ENCODE results near the gene MET.

MET gene

DNA sequence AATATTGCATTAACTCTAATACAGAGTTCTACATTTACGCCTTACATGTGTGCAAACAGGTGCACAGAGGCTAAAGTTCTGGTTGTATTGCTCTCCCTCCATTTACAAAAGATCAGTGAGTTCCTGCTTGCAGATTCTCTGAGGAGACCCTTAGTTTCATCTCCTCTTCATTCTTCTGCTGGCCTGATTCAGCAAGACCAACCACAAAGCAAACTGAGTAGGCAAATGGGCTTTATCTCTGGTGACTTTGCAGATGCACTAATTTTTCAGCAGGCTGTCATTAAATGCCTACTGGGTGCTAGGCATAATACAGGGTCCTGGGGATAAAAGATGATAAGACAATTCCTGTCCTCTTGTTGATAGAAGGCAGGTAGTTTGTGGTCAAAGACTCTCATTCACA is 56.4 kb downstream of the MET start:
- Histone ChIP-seq H3K9me3 (replicated peaks in 1 of 11) (no peaks in the 10 kb centered on the region), H3K4me1 (peaks cover 0 to 11% (median 7%) of the 10 kb centered on the region in 10 experiments; a peak in 10 of 20 replicates), H3K36me3 (no peaks in the 10 kb centered on the region), H3K27ac (no peak overlapping the region), H4K20me1 (no peaks in the 10 kb centered on the region), H3K27me3 (no peaks in the 10 kb centered on the region), H3K4me2 (no peak overlapping the region), H3K4me3 (no peak overlapping the region), H3K9ac (no peak overlapping the region)
- no peak for TF ChIP-seq Cebpa-rat (IDR thresholded peaks at IDR 0.05)

DNA sequence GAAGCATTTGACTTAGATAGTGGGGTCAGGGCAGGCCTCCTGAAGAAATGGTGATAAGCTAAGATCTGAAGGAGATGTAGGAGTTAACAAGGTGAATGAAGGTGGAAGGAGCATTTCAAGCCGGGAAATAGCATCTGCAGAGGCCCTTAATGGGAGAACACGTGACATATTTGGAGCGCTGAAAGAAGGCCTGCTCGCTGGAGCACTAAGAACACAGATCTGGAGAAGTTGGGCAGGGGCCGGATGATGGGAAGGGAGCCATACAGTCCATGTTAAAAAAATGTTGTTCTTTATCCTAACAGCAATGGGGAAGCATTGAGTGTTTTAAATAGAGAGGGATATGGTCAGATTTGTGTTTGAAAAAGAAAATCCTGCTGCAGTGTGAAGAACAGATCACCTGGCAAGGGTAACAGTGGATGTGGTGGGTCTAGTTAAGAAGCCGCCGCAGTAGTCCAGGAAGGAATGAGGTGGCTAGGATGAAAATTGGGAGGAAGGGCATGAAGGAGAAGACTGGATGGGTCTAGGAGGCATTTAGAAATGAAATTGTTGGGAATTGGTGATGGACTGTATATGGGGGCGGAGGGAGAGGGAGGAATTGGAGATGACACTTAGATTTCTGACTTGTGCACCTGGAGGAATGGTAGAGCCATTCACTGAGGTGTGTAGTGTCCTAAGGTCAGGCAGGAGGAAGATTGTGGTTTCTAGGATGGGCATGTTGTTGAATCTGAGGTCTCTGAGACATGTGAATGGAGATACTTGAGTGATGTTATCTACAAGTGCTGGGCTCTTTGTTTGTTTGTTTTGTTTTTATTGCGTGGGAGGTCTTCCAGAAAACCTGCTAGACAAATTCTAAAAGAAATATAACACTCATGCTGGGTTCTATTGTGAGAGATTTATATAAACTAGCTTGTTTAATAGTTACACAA is 58.4 kb downstream of the MET start:
- Histone ChIP-seq H3K4me1 (peaks cover 10 to 31% (median 23%) of the 10 kb centered on the region in 10 experiments; a peak in 19 of 20 replicates), H3K4me2 (no peak overlapping the region), H3K4me3 (no peak overlapping the region)

DNA sequence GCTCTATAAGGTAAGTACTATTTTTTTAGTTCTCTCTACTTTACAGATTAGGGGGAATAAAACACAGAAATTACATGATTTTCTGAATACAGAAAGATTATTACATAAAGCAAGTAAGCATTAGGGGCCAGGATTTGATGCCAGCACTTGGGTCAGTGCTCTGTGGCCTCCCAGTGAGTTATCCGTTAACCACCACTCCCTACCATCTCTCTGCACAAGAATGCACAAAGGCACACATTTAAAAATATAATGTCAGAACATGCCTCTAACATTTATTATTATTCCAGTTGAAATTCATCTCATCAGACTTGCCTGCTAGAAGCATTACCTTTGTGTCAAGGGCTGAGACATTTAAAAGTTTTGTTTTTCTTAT is 59.0 kb downstream of the MET start:
- Histone ChIP-seq H3K9me3 (replicated peaks in 1 of 11) (no peaks in the 10 kb centered on the region), H3K27me3 (no peaks in the 10 kb centered on the region), H3K9ac (no peak overlapping the region), H3K4me2 (no peak overlapping the region), H3K4me3 (no peak overlapping the region), H4K20me1 (no peaks in the 10 kb centered on the region), H3K4me1 (peaks cover 10 to 34% (median 23%) of the 10 kb centered on the region in 10 experiments; a peak in 19 of 20 replicates), H3K27ac (no peak overlapping the region), H3K36me3 (no peaks in the 10 kb centered on the region)
- TF ChIP-seq Cebpa-rat (IDR thresholded peaks at IDR 0.05): no peak

More for the DNA sequence above, 58.4 kb downstream of the MET start:
- H3K27me3 ChIP-seq: no peaks in the 10 kb centered on the region
- no peaks in the 10 kb centered on the region for H3K36me3 ChIP-seq
- no peak overlapping the region for H3K9ac ChIP-seq
- no peak for TF ChIP-seq Cebpa-rat (IDR thresholded peaks at IDR 0.05)
- H3K9me3 ChIP-seq (replicated peaks in 1 of 11): no peaks in the 10 kb centered on the region
- H3K27ac ChIP-seq: no peak overlapping the region
- H4K20me1 ChIP-seq: no peaks in the 10 kb centered on the region

DNA sequence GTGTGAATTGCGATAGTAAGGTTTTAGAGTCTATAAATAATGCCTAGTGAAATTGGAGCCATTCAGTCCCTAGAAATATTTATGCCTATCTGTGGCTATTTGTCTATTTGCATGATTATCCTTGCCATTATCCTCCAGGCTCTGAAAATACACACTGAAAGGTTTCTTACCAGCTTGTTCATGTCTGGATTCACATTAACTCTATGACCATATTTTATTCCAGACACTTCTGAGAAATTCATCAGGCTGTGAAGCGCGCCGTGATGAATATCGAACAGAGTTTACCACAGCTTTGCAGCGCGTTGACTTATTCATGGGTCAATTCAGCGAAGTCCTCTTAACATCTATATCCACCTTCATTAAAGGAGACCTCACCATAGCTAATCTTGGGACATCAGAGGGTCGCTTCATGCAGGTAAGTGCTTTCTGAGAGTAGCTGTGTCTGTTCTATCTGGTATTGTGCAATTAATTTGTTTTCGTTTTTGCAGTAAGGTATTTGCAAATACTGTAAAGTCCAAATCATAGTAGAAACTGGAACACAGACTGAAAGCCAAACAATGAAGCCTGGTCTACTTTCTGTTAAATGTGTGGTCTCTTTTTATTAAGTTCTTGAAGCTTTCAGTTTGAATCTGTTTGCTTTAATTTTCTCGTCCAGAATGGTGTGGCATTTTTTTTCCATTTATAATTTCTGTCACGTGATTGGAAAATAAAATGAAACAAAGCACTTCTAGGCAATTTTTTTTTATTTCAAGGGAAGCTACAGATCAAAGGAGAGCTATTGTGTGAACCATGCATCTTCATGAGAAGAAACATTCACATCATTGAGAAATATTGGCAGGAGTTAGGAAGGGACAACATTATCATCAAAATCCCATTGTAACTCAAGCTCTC is 59.7 kb downstream of the MET start:
- TF ChIP-seq Cebpa-rat (IDR thresholded peaks at IDR 0.05): no peak
- Histone ChIP-seq H3K9me3 (replicated peaks in 1 of 11) (no peaks in the 10 kb centered on the region), H3K4me3 (no peak overlapping the region), H4K20me1 (no peaks in the 10 kb centered on the region), H3K27me3 (no peaks in the 10 kb centered on the region), H3K4me2 (no peak overlapping the region), H3K27ac (no peak overlapping the region), H3K36me3 (no peaks in the 10 kb centered on the region), H3K9ac (no peak overlapping the region), H3K4me1 (peaks cover 10 to 33% (median 22%) of the 10 kb centered on the region in 10 experiments; a peak in 19 of 20 replicates)

DNA sequence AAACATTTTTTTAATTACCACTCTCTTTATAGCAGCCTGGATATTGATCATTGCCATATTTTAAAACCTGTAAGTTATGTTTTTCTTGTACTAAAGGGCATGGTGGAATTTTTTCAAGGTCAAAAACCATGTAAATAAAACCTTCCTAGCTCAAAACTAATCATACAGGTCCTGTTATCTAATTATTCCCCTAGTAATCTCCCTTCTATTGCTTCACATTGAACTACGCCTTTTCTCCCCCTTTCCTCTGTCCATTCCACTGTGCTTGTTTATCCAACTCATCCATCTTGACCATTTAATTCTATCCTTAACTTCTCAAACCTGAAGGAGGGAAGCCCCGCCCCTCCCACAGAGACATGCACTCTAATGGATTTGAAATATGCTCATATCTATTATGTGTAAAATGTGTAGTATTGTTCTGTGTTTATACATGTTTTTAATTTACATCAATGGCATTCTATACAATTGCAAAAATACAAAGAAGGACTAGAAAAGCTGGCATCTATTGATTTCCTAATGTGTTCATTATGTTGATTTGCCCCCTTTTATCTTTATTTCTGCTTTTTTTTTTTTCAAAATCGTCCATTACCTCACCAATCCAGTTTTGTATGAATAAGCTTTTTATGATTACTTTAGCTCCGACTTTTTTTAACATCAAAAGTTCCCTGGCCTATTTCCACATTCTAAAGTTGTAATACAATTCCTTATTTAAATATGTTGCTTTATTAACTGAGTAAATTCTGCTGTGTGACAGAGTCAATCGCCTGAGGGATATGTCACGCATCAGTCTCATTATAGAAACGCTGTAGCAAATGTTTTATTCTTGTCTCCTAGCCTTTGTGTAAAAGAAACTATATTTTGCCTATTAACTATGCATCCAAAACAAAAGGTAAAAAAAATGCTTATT is 61.0 kb downstream of the MET start:
- TF ChIP-seq Cebpa-rat (IDR thresholded peaks at IDR 0.05): no peak
- Histone ChIP-seq H3K4me1 (peaks cover 10 to 23% (median 16%) of the 10 kb centered on the region in 10 experiments; a peak in 17 of 20 replicates), H3K9ac (no peak overlapping the region), H3K9me3 (replicated peaks in 1 of 11) (no peaks in the 10 kb centered on the region), H3K27ac (no peak overlapping the region; a peak in 1 of 22 replicates), H3K36me3 (no peaks in the 10 kb centered on the region), H3K27me3 (no peaks in the 10 kb centered on the region), H3K4me3 (no peak overlapping the region), H3K4me2 (peak overlapping the region in 2 of 11 experiments; percentile 32 to 54; a peak in 1 of 22 replicates), H4K20me1 (no peaks in the 10 kb centered on the region)

DNA sequence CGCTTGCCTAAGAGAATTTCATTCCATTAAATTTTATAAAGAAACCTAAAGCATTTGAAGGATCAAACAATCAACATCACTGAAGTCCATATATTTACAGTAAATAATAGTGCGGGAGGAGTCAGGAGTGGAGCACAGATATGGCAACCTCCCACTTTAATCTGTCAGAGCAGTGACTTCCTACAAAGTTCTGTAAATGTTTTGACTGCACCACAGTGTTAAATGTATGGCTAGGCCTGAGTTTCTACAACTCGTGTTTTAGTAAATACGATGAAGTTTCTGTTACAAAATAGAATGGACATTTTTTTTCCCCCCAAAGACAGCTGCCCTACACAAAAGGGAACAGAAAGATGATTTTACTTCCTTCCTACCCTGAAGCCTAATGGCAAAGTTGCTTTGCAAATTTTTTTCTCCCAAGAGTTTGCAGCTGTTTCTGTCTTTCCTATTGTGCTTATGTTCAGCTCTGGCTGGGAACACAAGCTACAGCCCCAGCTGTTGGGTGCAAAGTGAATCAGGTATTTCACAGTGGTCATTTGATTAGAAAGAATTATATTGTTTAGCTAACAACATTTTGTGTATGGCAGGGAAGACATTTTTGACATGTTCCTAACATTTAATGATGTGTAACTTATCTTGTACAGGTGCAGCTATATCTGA is 62.1 kb downstream of the MET start:
- no peaks in the 10 kb centered on the region for H3K9me3 ChIP-seq (replicated peaks in 1 of 11)
- H3K4me1 ChIP-seq: peaks cover 10 to 23% (median 16%) of the 10 kb centered on the region in 10 experiments; a peak in 17 of 20 replicates
- H3K4me2 ChIP-seq: peak overlapping the region; percentile 0 to 54 (median 29); a peak in 16 of 22 replicates

DNA sequence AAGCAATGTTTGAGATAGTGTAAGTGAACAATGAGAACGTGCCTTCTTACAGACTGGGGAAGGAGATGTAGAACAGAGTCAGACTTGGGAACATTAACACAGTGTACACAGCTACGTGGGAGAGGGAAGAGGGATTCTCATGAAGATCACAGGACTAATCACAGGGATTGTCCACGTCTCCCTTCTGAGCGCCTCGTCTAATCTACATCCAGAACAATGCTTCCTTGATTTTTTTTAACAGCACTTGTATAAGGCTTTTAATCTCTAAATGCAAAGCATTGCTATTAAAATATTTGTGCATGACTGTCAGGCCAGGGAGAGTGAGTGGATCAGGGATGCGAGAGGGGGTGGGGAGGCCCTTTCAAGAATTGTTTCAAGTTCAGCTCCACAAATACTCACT is 62.7 kb downstream of the MET start:
- no peaks in the 10 kb centered on the region for H3K9me3 ChIP-seq (replicated peaks in 1 of 11)
- peaks cover 10 to 23% (median 16%) of the 10 kb centered on the region in 10 experiments; a peak in 17 of 20 replicates for H3K4me1 ChIP-seq
- H3K27ac ChIP-seq: peak overlapping the region in 1 of 11 experiments; percentile 25; a peak in 1 of 22 replicates
- TF ChIP-seq Cebpa-rat (IDR thresholded peaks at IDR 0.05): no peak
- no peaks in the 10 kb centered on the region for H3K27me3 ChIP-seq
- H3K4me3 ChIP-seq: no peak overlapping the region
- H4K20me1 ChIP-seq: no peaks in the 10 kb centered on the region
- peak overlapping the region in 10 of 11 experiments; percentile 0 to 54 (median 26); a peak in 15 of 22 replicates for H3K4me2 ChIP-seq
- H3K9ac ChIP-seq: no peak overlapping the region
- H3K36me3 ChIP-seq: no peaks in the 10 kb centered on the region

More for the DNA sequence above, 62.1 kb downstream of the MET start:
- no peak for TF ChIP-seq Cebpa-rat (IDR thresholded peaks at IDR 0.05)
- no peaks in the 10 kb centered on the region for H3K27me3 ChIP-seq
- H3K36me3 ChIP-seq: no peaks in the 10 kb centered on the region
- peak overlapping the region in 5 of 11 experiments; percentile 15 to 38 (median 25); a peak in 3 of 22 replicates for H3K27ac ChIP-seq
- no peaks in the 10 kb centered on the region for H4K20me1 ChIP-seq
- H3K4me3 ChIP-seq: no peak overlapping the region
- H3K9ac ChIP-seq: no peak overlapping the region
